GM19455 (cell line): ENCODE results near the gene ZNF26.
"Not testable (repeated sequence)": the region's sequence is repeated elsewhere in the genome, so short reads cannot be mapped to it uniquely, and the experiment has no call there.

ENCODE experiments used
- ATAC-seq: cut with Tn5 transposase; IDR thresholded peaks from one replicate; pipeline ENCODE4 v1.9.1; 2021; ENCODE audit not compliant: unreplicated experiment

ZNF26 gene, protein sequence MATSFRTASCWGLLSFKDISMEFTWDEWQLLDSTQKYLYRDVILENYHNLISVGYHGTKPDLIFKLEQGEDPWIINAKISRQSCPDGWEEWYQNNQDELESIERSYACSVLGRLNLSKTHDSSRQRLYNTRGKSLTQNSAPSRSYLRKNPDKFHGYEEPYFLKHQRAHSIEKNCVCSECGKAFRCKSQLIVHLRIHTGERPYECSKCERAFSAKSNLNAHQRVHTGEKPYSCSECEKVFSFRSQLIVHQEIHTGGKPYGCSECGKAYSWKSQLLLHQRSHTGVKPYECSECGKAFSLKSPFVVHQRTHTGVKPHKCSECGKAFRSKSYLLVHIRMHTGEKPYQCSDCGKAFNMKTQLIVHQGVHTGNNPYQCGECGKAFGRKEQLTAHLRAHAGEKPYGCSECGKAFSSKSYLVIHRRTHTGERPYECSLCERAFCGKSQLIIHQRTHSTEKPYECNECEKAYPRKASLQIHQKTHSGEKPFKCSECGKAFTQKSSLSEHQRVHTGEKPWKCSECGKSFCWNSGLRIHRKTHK

DNA sequence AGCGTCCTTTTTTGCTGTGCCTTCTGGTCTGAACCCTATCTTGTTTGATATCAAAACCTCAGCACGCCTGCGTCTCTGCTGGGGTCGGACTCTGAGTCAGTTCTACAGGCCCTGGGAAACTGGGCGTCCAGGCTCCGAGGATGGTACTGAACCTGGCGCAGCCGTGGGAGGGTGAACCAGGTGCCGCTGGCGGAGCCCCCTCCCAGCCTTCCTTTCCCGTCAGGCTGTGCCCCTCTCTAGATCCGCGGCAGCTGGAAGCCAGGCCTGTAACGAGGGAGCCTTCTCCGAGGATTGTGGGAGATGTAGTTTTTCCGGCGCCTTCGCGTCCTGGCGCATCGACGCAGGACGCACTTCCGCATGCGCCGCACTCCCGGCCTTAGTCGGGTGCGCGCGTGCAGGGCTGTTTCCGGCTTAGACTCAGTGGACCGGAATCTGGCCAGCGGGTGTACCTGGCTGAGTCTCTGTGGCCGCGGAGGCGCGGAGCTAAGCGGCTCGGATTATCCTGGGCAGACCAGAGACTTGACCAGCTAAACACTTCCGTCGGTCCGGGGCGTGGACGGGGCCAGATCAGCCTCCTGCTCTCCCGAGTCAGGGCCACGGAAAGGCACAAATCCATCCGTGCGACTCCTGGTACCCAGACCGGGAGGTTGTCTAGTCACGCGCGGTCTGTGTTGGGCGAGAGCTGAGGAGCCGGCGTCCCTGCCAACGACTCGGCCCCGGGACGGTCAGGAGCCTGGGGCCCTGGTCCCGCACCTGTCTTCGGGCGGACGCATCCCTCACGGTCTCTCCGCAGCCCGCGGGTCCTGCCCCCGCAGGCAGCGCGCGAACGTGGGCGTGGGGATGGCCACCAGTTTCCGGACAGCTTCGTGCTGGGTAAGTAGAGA lies at the start of gene ZNF26:
ZNF26 (plus strand) TSS at position 367 of the 884 bp plus-strand sequence; CDS start at position 841, 474 bp downstream.
- ATAC-seq: peak; percentile 98

DNA sequence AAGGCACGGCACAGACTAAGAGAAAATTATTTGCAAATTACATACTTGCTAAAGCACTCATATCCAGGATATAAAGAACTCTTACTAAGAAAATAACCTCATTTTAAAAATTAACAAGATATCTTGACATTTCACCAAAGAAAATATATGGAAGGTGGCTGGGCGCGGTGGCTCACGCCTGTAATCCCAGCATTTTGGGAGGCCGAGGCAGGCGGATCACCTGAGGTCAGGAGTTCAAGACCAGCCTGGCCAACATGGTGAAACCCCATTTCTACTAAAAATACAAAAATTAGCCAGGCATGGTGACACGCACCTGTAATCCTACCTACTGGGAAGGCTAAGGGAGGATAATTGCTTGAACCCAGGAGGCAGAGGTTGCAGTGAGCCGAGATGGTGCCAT lies 49.2 kb upstream of the ZNF26 start:
- ATAC-seq: not testable (repeated sequence)

DNA sequence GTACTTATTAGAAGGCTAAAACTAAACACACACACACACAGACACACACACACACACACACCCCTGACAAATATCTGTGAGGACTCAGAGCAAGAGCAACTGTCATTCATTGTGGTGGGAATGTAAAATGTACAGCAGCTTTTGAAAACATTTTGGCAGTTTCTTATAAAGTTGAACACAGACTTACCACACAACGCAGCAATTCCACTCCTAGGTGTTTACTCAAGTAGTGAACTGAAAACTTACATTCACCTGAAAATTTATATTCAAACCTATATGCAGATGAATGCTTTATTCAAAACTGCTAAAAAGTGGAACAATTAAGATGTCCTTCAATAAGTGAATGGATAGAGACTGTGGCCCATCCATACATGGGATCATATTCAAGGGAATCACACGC lies 48.7 kb upstream of the ZNF26 start:
- ATAC-seq: no peak

DNA sequence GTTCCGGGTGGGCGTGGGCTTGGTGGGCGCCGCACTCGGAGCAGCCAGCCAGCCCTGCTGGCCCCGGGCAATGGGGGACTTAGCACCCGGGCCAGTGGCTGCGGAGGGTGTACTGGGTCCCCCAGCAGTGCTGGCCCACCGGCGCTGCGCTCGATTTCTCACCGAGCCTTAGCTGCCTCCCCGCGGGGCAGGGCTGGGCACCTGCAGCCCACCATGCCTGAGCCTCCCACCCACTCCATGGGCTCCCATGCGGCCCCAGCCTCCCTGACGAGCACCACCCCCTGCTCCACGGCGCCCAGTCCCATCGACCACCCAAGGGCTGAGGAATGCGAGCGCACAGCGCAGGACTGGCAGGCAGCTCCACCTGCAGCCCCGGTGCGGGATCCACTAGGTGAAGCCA lies 47.4 kb upstream of the ZNF26 start:
- ATAC-seq: not testable (repeated sequence)

DNA sequence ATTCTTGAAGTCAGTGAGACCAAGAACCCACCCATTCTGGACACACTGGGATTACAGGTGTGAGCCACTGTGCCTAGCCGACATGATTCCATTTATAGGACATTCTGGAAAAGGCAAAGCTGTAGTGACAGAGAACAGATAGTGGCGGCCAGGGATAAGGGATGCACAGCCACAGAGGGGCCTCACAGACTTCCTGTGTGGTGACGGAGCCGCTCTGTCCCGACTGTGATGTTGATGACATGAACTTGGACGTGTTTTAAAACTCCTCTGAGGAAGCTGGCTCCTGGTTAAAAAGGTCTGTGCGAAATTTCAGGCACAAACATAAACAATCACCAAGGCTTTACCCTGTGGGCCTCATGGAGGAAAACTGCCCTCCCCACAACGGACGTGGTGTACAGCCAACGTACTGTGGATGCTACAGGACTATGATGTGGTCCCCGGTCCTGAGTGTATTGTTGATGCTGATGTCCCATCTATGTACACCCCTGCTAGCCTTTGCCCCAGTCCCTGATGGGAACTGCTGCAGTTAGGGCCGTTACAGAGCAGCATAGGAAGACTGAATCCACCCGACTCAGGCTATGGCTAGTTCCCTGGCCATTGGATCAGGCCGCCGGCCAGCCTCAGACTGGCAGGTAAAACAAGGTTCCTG lies 46.0 kb upstream of the ZNF26 start:
- ATAC-seq: no peak

DNA sequence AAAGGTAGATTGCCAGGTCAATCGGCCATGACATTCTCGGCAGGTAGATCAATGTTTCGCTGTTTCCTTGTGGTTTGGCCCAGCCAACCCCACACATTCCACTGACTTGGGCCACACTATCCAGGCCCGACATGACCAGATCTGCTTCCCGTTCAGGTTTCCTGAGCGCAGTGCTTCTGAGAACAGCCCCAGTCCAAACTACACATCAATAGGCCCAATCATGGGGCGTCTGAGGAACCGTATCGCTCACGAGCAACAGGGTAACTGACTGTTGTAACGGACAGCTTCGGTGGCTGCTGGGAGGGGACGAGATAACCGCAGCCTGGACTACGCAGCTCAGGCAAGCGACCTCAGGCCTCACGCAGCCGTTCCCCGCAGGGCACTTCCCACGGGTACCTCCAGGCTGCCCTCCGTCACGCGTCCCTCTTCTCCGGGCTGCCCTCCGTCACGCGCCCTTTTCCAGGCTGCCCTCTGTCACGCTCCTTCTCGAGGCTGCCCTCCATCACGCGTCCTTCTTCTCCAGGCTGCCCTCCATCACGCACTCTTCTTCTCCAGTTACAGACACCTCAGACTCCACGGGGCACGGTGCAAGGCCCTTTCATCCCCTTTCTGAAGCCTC lies 44.7 kb upstream of the ZNF26 start:
- ATAC-seq: no peak

DNA sequence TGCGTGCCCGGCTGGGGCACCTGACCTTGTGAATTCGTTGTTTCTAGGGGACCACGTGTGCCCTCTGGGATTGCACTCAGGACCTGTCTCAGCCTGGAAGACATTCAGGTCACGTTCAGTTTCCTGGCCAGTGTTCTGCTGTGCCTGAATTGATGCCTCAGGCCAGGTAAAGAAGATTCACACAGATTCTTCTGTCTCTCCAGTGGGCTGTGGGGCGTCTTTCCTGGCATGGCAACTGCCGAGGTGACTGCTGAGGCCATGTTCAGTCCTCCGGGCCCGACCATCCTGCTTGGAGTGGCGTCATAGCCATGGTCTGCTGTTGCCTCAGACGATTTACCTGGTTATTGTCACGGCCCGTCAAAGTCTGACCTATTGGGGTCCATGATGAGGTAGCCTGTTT lies 43.6 kb upstream of the ZNF26 start:
- ATAC-seq: no peak

DNA sequence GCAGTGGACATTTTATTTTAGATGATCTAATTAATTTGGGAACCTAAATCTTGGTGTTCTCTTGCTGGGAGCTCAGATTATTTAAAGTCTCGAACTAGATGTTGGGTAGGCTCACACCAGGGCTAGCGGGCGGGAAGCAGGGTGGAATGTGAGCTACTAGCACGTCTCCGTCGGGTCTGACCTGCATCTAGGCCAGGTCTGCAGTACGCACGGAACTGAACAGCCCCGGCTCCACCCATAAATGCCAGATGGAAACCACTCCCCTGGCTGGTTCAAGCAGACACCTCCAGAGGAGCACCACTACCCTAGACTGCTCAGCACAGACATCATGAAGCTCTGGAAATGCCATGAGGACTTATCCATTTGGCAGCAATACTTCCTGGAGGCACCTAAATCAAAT lies 40.4 kb upstream of the ZNF26 start:
- ATAC-seq: no peak

DNA sequence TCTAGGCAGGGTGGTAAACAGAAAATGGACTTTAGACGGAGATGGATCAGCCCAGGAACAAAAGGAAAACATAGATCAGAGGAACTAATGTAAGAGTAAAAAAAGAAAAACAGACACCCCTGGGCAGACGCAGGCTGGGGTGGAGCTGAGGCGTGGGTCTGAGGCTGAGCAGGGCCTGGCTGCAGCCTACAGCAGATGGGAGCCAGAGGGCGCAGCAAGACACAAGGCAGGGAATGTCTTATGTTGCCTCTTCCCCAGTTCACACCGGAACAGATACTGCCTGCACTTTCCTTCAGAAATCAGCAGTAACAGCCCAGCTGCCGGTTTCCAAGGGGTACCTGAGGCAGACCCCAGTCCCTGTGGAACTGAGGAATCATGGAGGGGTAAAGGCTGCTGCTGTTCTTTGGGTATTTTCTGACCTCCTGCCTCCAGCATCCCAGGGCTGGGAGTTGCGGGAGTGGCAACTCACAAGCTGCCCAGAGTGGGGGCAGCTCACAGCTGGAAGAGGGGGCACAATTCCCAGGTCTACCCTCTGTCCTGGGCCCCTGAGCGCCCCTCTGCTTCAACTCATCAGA lies 39.8 kb upstream of the ZNF26 start:
- no peak for ATAC-seq

DNA sequence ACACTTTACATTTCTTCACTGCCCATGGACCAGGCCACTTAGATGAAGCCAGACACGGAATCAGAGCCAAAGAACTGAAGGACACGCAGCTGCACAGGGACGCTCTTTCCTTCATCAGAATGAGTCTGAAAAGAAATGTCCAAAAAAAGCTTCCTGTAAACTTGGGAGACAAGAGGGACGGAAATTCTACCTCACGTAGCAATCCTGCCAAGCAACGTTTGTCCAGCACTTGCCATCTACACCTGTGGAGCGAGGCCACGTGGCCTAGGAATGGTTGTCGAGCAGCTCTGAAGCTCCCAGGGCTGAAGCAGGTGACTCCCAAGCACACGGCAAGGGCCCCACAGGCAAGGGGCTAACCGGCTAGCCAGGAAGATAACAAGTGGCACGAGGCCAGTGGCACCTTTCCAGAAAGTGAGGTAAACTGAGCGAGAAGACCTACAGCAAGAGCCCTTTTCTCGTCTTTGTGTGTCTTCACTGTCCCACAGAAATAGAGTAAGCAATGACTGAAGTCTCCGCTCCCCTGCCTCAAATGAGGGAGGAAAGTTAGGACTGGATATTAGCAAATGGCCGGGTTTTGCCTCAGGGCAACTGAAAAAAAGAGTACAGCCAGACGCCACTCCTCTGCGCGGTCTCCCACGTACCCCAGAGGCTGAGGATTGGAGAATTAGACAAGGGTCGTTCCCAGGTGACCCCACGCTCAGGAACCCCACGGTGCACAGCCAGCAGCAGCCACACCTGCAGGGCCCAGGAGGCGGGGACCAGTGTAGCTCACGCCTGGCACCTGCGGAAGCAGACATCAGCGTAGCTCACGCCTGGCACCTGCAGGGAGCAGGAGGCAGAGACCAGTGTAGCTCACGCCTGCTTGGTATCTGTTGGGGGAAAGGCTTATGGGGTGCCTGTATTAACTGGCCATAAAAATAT lies 37.8 kb upstream of the ZNF26 start:
- no peak for ATAC-seq

DNA sequence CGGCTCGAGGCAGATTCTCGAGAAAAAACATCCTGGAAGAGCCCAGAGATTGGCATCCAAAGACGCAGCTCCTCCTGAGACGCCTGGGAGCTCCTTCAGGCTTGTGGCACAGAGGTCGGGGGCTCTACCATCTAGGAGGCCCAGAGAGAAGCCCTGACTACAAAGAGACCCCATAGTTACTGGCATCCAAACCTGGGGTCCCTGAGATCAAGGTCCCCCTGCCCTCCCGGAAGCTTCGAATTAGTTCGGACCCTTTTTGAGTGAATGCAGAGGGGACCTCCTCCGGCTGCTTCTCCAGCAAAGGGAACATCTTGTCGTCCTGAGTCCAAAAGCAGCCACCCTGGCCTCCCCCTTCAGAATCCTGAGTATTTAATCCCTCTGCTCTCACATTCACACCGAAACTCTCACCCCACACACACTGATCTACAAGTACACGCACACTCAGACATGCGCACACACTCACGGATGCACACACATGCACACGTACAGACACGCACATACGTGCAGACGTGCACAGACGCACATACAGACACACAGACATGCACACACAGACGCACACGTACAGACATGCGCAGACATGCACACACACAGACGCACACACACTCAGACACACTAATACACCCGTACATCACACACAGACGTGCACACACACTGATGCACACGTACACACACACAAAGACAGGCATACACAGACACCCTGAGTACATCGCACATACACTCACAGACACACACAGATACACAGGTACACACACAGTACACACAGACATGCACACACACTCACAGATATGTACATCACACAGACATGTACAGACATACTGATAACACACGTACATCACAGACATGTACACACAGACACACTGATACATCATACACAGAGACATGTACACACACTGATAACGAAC lies 36.0 kb upstream of the ZNF26 start:
- ATAC-seq: no peak

DNA sequence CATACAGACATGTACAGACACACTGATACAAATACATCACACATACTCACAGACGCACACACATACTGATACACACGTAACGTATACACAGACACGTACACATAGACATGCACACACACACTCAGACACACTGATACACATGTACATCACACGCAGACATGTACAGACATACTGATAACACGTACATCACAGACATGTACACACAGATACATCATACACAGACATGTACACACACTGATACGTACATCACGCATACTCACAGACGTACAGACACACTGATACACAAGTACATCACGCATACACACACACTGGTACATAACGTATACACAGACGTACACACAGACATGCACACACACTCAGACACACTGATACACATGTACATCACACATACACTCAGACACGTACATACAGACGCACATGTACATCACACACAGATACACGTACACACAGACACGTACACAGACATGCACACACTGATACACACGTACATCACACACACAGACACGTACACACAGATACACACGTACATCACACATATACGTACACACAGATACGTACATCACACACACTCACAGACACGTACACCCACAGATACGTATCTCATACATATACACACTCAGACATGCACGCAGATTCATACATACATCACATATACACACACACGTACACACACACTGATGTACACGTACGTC lies 35.2 kb upstream of the ZNF26 start:
- no peak for ATAC-seq

DNA sequence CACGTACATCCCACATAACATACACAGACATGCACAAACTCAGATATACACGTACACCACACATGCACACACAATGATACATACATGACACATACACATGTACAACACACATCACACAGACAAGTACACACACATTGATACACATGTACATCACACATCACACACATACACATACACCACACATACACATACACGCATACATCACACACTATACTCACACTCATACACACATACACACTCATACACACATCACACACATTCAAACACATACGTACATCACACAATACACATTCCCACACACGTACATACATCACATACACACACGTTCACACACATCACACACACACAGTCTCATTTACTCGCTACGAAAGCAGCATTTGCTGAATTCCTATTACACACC lies 34.5 kb upstream of the ZNF26 start:
- ATAC-seq: no peak

DNA sequence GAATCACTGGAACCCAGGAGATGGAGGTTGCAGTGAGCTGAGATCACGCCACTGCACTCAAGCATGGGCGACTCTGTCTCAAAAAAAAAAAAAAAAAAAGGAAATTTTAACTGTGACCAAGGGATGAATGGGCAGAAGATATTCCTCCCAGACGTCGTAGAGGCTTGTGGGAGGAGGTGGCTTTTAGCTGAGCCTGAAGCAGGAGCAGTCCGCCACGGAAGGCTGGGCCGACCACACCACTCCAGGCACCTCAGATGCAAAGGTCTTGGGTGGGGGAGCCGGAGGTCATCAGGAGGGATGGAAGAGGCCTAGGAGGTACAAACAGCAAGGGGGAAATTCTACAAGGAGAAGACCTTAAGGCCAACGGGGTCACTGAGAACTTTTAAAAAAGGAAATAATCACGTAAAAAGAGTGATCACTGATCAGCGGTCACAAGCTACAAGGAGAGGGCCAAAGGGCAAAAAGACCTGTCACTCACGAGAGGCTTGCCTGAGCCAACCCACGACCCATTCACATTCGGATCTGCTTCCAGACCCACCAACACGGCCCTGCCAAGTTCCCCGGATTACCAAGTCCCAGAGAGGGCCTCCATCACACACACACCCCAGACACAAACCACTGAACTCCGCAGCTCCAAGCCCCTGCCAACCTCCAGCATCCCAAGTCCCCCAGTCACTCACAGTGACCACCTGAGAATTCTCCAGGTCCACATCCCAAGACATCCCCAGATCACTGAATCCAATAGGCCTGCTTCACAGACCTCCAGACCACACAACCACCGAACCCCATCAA lies 33.6 kb upstream of the ZNF26 start:
- no peak for ATAC-seq

DNA sequence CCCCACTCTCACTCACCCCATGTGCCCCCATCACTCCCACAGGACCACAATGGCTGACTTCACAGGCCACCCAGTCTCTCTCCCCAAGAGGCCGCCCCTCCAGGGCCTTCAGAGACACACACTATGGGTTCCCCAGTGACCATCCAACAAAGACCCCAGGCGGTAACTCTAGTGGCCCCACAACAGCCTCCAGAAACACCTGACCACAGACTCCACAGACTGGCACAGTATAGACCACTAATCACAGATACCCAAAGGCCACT lies 33.1 kb upstream of the ZNF26 start:
- ATAC-seq: no peak

DNA sequence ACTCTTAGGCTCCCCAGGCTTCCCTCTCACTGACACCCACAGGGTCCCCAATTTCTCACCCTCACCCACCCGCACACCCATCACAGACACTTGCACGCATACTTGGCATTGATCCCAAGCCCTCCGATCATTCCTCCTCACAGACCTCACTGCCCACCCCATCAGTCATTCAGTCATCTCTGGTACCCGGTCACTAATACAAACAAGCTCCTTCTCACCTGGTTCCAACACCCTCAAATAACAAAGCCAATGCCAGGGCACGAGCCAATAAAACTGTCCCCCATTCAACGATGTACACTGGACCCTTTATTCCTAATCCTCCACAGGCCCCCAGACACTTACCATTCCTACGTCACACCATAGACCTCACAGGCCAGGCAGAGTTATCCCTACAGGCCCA lies 32.4 kb upstream of the ZNF26 start:
- ATAC-seq: no peak

DNA sequence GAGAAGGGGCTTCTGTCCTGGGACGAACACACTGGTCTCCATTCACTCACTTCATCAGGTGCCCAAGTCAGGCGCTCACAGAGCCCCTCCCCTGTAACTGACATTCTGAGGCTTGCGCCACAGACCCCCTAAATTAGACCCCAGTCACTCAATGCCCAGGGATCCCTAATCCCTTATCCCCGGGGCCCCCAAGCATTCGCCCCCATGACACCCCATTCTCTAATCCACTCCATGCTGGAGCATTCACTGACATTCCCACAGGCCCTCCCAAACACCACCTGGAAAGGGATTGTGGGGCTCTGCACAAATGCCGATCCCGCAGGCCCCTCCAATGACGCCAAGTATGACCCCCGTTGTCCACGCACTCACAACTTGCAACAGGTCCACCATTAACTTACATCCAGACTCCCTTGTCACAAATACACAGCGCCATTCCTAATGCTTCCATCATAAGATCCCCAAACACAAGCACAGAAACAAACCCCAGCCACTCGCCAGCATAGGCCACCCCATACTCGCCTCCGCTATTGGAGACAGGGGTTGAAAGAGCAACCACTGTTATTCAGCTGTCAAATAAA lies 31.6 kb upstream of the ZNF26 start:
- no peak for ATAC-seq
